AG04450 (cell line): Measurements from ENCODE around the gene TMC1. TPM values are rescaled to one million over a fixed set of nuclear protein-coding genes. Genes with fewer than 3 reads are reported as not detected.

Experiments
- CTCF ChIA-PET: fragments of 300-600, 350-600 bp; formaldehyde crosslinking; extraction: SDS; loops from one replicate; lab custom pipeline; 2022; ENCODE audit warnings: antibody characterized with exemption, inconsistent platforms; lab: Charles Lee
- POLR2A ChIA-PET: fragments of 350-600 bp; formaldehyde crosslinking; extraction: SDS; loops from one replicate; lab custom pipeline; 2021; ENCODE audit warnings: antibody characterized with exemption, inconsistent platforms; lab: Yijun Ruan, JAX
- DNase-seq: peaks from one replicate; pipeline ENCODE4 v3.0.0-alpha.2; 2011; ENCODE audit warnings: low read depth, low spot score
- H3K27ac ChIP-seq: one replicate; pipeline ENCODE4 v1.5.1; 2012; ENCODE audit warnings: low read depth, low read length, control low read depth
- H3K27me3 ChIP-seq: one replicate; pipeline ENCODE4 v1.6.0; 2012; ENCODE audit warnings: low read length; ENCODE audit not compliant: control insufficient read depth, insufficient read depth
- H3K4me3 ChIP-seq: 2 replicates; pipeline ENCODE4 v1.5.1; 2011; ENCODE audit warnings: mild to moderate bottlenecking, low read depth, low read length, control low read depth
- H3K9me3 ChIP-seq: 2 replicates; pipeline ENCODE4 v1.5.1; 2012; ENCODE audit warnings: low read length; ENCODE audit not compliant: control insufficient read depth, insufficient read depth
- polyA plus RNA-seq: library from polyadenylated mRNA; depleted of rRNA; stranded (reverse); fragments of >200 nt; gene quantifications from 2 replicates; pipeline ENCODE4 v1.2.3, GENCODE V29; 2011
- TF ChIP-seq, protein P1 (sequence below): IDR thresholded peaks from 2 replicates; pipeline ENCODE4 v1.5.1; 2011; ENCODE audit warnings: low read depth, low read length, control low read depth, inconsistent platforms

TMC1 gene
- polyA plus RNA-seq, 1 experiment, result not detected

- Histone ChIP-seq H3K27me3 (peaks cover 6% of the 10 kb centered on the region), H3K4me3 (no peak overlapping the region), H3K27ac (no peak overlapping the region), H3K9me3 (no peaks in the 10 kb centered on the region)
- POLR2A ChIA-PET, result no interaction called here
- no peak for DNase-seq
- TF ChIP-seq, protein P1, sequence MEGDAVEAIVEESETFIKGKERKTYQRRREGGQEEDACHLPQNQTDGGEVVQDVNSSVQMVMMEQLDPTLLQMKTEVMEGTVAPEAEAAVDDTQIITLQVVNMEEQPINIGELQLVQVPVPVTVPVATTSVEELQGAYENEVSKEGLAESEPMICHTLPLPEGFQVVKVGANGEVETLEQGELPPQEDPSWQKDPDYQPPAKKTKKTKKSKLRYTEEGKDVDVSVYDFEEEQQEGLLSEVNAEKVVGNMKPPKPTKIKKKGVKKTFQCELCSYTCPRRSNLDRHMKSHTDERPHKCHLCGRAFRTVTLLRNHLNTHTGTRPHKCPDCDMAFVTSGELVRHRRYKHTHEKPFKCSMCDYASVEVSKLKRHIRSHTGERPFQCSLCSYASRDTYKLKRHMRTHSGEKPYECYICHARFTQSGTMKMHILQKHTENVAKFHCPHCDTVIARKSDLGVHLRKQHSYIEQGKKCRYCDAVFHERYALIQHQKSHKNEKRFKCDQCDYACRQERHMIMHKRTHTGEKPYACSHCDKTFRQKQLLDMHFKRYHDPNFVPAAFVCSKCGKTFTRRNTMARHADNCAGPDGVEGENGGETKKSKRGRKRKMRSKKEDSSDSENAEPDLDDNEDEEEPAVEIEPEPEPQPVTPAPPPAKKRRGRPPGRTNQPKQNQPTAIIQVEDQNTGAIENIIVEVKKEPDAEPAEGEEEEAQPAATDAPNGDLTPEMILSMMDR, result no peak
- CTCF ChIA-PET, result interaction anchor here (1.0 kb wide), 1 partner anchor 370 kb away, joined by 3 read pairs; no protein-coding TSS in a partner anchor
Measured at GRCh38 chr9:72650206-72650605, 128.8 kb downstream of the TMC1 start.

GRCh38 chr9:72656021-72656420, 134.6 kb downstream of the TMC1 start:
- Histone ChIP-seq H3K27ac (no peak overlapping the region), H3K9me3 (no peaks in the 10 kb centered on the region), H3K27me3 (no peaks in the 10 kb centered on the region), H3K4me3 (no peak overlapping the region)
- TF ChIP-seq, protein P1, result no peak
- ChIA-PET POLR2A (no interaction called here), CTCF (no interaction called here)
- DNase-seq, result no peak

GRCh38 chr9:72657023-72657422, 135.6 kb downstream of the TMC1 start:
- TF ChIP-seq, protein P1, result no peak
- no peak overlapping the region for H3K4me3 ChIP-seq
- H3K9me3 ChIP-seq, result no peaks in the 10 kb centered on the region
- H3K27ac ChIP-seq, result no peak overlapping the region
- H3K27me3 ChIP-seq, result no peaks in the 10 kb centered on the region
- DNase-seq, result no peak
- ChIA-PET CTCF (no interaction called here), POLR2A (no interaction called here)

GRCh38 chr9:72658703-72659102, 137.3 kb downstream of the TMC1 start:
- no peak overlapping the region for H3K27ac ChIP-seq
- TF ChIP-seq, protein P1, result no peak
- H3K4me3 ChIP-seq, result no peak overlapping the region
- CTCF ChIA-PET, result interaction anchor here (1.2 kb wide), 1 partner anchor 378 kb away, joined by 3 read pairs; no protein-coding TSS in a partner anchor
- no peaks in the 10 kb centered on the region for H3K9me3 ChIP-seq
- no peak for DNase-seq
- no peaks in the 10 kb centered on the region for H3K27me3 ChIP-seq
- POLR2A ChIA-PET, result no interaction called here

GRCh38 chr9:72661401-72662135, 140.2 kb downstream of the TMC1 start:
- POLR2A ChIA-PET, result no interaction called here
- DNase-seq, result no peak
- CTCF ChIA-PET, result no interaction called here
- H3K27ac ChIP-seq, result no peak overlapping the region
- TF ChIP-seq, protein P1, result no peak
- H3K27me3 ChIP-seq, result no peaks in the 10 kb centered on the region
- no peaks in the 10 kb centered on the region for H3K9me3 ChIP-seq
- no peak overlapping the region for H3K4me3 ChIP-seq
